ENCODE results near the gene DAPK2. TPM values are rescaled to one million over a fixed set of nuclear protein-coding genes. Genes with fewer than 3 reads are reported as not detected.

Gene DAPK2
- total and polyA plus RNA-seq, 2 donors (not counting 1 experiment from before 2014, with no cell fraction given), result 8.3 to 31.9 TPM

GRCh38 chr15:64016257-64016656 is 30.0 kb downstream of the DAPK2 start:
- H3K4me3 Mint-ChIP-seq, result no peak overlapping the region
- Histone ChIP-seq H3K79me2 (ENCODE audit: control insufficient read depth, insufficient read depth, low read length) (no peaks in the 10 kb centered on the region), H3K36me3 (replicated peaks in 1 of 2; ENCODE audit: control extremely low read depth in 1 of 2, control insufficient read depth in 1 of 2, extremely low read depth in 1 of 2, insufficient read depth in 2 of 2, low read length in 1 of 2) (no peaks in the 10 kb centered on the region), H3K4me3 (ENCODE audit: control extremely low read depth in 1 of 5, extremely low read depth in 1 of 5, insufficient read depth in 1 of 5, low read depth in 2 of 5, low read length in 4 of 5) (no peak overlapping the region), H3K27ac (ENCODE audit: low read length in 2 of 2) (no peak overlapping the region), H3K9me3 (ENCODE audit: control extremely low read depth in 1 of 3, control insufficient read depth in 2 of 3, insufficient read depth in 1 of 3, low read length in 2 of 3) (peaks cover 0 to 7% (median 4%) of the 10 kb centered on the region in 3 donors), H4K20me1 (ENCODE audit: control insufficient read depth, insufficient read depth, low read length, poor library complexity, severe bottlenecking) (no peaks in the 10 kb centered on the region), H2AFZ (ENCODE audit: insufficient read depth, low read depth, low read length, poor library complexity, severe bottlenecking) (no peak overlapping the region), H3K4me2 (replicated peaks; ENCODE audit: low read depth, low read length, poor library complexity, severe bottlenecking) (no peak overlapping the region), H3K9ac (ENCODE audit: low read length) (no peak overlapping the region), H3K27me3 (replicated peaks in 1 of 4; ENCODE audit: control extremely low read depth in 1 of 4, control insufficient read depth in 3 of 4, insufficient read depth in 4 of 4, low read length in 3 of 4) (no peaks in the 10 kb centered on the region), H3K4me1 (ENCODE audit: control insufficient read depth in 2 of 2, insufficient read depth in 2 of 2, low read length in 2 of 2) (peaks cover 2 to 5% of the 10 kb centered on the region in 2 donors)
- peaks cover 11% of the 10 kb centered on the region for H3K4me1 Mint-ChIP-seq
- TF ChIP-seq CTCF (IDR thresholded peaks at IDR 0.05), result no peak
- TF ChIP-seq EZH2 (IDR thresholded peaks at IDR 0.05; ENCODE audit: borderline replicate concordance, insufficient read depth, low read depth, low read length, poor library complexity, severe bottlenecking), result no peak
- CTCF ChIA-PET, result no interaction called here
- intact Hi-C loops (cut with micrococcal nuclease), result no loop called here
- H3K27me3 Mint-ChIP-seq, result no peaks in the 10 kb centered on the region
- POLR2A ChIA-PET, result no interaction called here
- ATAC-seq (ENCODE audit: low read depth) (no peak), DNase-seq (no peak)
- WGBS (ENCODE audit: insufficient coverage), result 100% methylated on average over 2 of the region's 2 CpGs
- no peak overlapping the region for H3K27ac Mint-ChIP-seq
- H3K9me3 Mint-ChIP-seq (ENCODE audit: insufficient read depth), result no peaks in the 10 kb centered on the region

GRCh38 chr15:64014995-64015394 is 31.3 kb downstream of the DAPK2 start:
- CTCF ChIA-PET, result no interaction called here

More at GRCh38 chr15:64014995-64015394, 31.3 kb downstream of the DAPK2 start:
- TF ChIP-seq CTCF (IDR thresholded peaks at IDR 0.05) (no peak), EZH2 (IDR thresholded peaks at IDR 0.05; ENCODE audit: borderline replicate concordance, insufficient read depth, low read depth, low read length, poor library complexity, severe bottlenecking) (no peak)
- H3K4me3 Mint-ChIP-seq, result no peak overlapping the region
- POLR2A ChIA-PET, result interaction anchor here (0.7 kb wide), 1 partner anchor 14 kb away, joined by 4 read pairs; no protein-coding TSS in a partner anchor
- DNase-seq (no peak), ATAC-seq (ENCODE audit: low read depth) (no peak)
- no peaks in the 10 kb centered on the region for H3K36me3 ChIP-seq (replicated peaks in 1 of 2; ENCODE audit: control extremely low read depth in 1 of 2, control insufficient read depth in 1 of 2, extremely low read depth in 1 of 2, insufficient read depth in 2 of 2, low read length in 1 of 2)
- H3K4me1 Mint-ChIP-seq, result peaks cover 23% of the 10 kb centered on the region
- 98% methylated on average over 4 of the region's 5 CpGs for WGBS (ENCODE audit: insufficient coverage)
- H3K27ac ChIP-seq (ENCODE audit: low read length in 2 of 2), result no peak overlapping the region
- no peaks in the 10 kb centered on the region for H3K27me3 Mint-ChIP-seq
- no peaks in the 10 kb centered on the region for H4K20me1 ChIP-seq (ENCODE audit: control insufficient read depth, insufficient read depth, low read length, poor library complexity, severe bottlenecking)
- H2AFZ ChIP-seq (ENCODE audit: insufficient read depth, low read depth, low read length, poor library complexity, severe bottlenecking), result no peak overlapping the region
- peaks cover 13 to 18% of the 10 kb centered on the region in 2 donors for H3K4me1 ChIP-seq (ENCODE audit: control insufficient read depth in 2 of 2, insufficient read depth in 2 of 2, low read length in 2 of 2)
- no peak overlapping the region for H3K4me2 ChIP-seq (replicated peaks; ENCODE audit: low read depth, low read length, poor library complexity, severe bottlenecking)
- no peaks in the 10 kb centered on the region for H3K27me3 ChIP-seq (replicated peaks in 1 of 4; ENCODE audit: control extremely low read depth in 1 of 4, control insufficient read depth in 3 of 4, insufficient read depth in 4 of 4, low read length in 3 of 4)
- no peak overlapping the region for H3K27ac Mint-ChIP-seq
- no peak overlapping the region for H3K4me3 ChIP-seq (ENCODE audit: control extremely low read depth in 1 of 5, extremely low read depth in 1 of 5, insufficient read depth in 1 of 5, low read depth in 2 of 5, low read length in 4 of 5)
- no peaks in the 10 kb centered on the region for H3K9me3 ChIP-seq (ENCODE audit: control extremely low read depth in 1 of 3, control insufficient read depth in 2 of 3, insufficient read depth in 1 of 3, low read length in 2 of 3)
- H3K9ac ChIP-seq (ENCODE audit: low read length), result no peak overlapping the region
- intact Hi-C loops (cut with micrococcal nuclease), result loop anchor here (5.0 kb wide), 1 partner anchor 123 kb away; no protein-coding TSS in a partner anchor
- H3K79me2 ChIP-seq (ENCODE audit: control insufficient read depth, insufficient read depth, low read length), result no peaks in the 10 kb centered on the region
- H3K9me3 Mint-ChIP-seq (ENCODE audit: insufficient read depth), result no peaks in the 10 kb centered on the region

Measured in B cell (primary cell).